Activated T-helper 2 cell treated with anti-CD3 and anti-CD28 coated beads, Interferon-gamma antibody, Interleukin-2, Interleukin-4, amounts not matched to agents 10 μg/mL and 5 μg/mL and 100 μg/mL, durations not matched to agents 14 hours and 24 hours and 36 hours (primary cell): ENCODE measurements around the gene NEURL3. TPM values are rescaled to one million over a fixed set of nuclear protein-coding genes. Genes with fewer than 3 reads are reported as not detected.
A peak's percentile ranks its signal among the peaks of the same experiment; 100 is the strongest.

Experiments used
- DNase-seq: peaks from one replicate; pipeline ENCODE4 v3.0.0; 2021; ENCODE audit warnings: low spot score
- H3K27ac Mint-ChIP-seq: one replicate; pipeline ENCODE4 v1.8.0; 2021; ENCODE audit warnings: mixed read lengths
- H3K27me3 Mint-ChIP-seq: one replicate; pipeline ENCODE4 v1.8.0; 2021; ENCODE audit warnings: low read depth, mixed read lengths
- H3K36me3 Mint-ChIP-seq: one replicate; pipeline ENCODE4 v1.8.0; 2021; ENCODE audit warnings: low read depth, mixed read lengths
- H3K4me1 Mint-ChIP-seq: one replicate; pipeline ENCODE4 v1.8.0; 2021; ENCODE audit warnings: low read depth, mixed read lengths
- H3K4me3 Mint-ChIP-seq: one replicate; pipeline ENCODE4 v1.8.0; 2021; ENCODE audit warnings: low read depth, mild to moderate bottlenecking, moderate library complexity, mixed read lengths
- H3K9me3 Mint-ChIP-seq: one replicate; pipeline ENCODE4 v1.8.0; 2021; ENCODE audit warnings: mixed read lengths
- intact Hi-C: fragments of 100-400 bp; cut with micrococcal nuclease; formaldehyde crosslinking; loops from one replicate; pipeline ENCODE4 v1.15.1; 2023
- total RNA-seq: library from RNA; stranded (reverse); gene quantifications from 2 replicates; pipeline ENCODE4 v1.2.3, GENCODE V29; 2022

Gene NEURL3
- total RNA-seq, 1 donor from 2014 or later = 0.52 TPM

GRCh38 chr2:96537066-96537733, 32.0 kb upstream of the NEURL3 start:
- peak overlapping the region; percentile 94 for H3K4me3 Mint-ChIP-seq
- intact Hi-C loops = loop anchor here (2.0 to 10.0 kb wide), 8 partner anchors 18 to 390 kb away; partner anchors contain the start of genes ANKRD39, CIAO1, CNNM4 and DUSP2
- peak; percentile 90 for DNase-seq
- H3K27ac Mint-ChIP-seq = peak overlapping the region; percentile 91
- no peaks in the 10 kb centered on the region for H3K9me3 Mint-ChIP-seq
- no peaks in the 10 kb centered on the region for H3K27me3 Mint-ChIP-seq
- H3K4me1 Mint-ChIP-seq = peaks cover 63% of the 10 kb centered on the region
- H3K36me3 Mint-ChIP-seq = peaks cover 47% of the 10 kb centered on the region

GRCh38 chr2:96536445-96537065, 31.4 kb upstream of the NEURL3 start, which contains the start of gene ARID5A:
Gene ARID5A (plus strand): TSS chr2:96536752. CDS start chr2:96536827, 75 bp downstream.
- Mint-ChIP-seq H3K36me3 (peaks cover 41% of the 10 kb centered on the region), H3K27ac (peak within 1 kb of the TSS; percentile 91), H3K27me3 (no peaks in the 10 kb centered on the region), H3K4me3 (peak within 1 kb of the TSS; percentile 94), H3K9me3 (no peaks in the 10 kb centered on the region), H3K4me1 (peaks cover 66% of the 10 kb centered on the region)
- peak; percentile 86 for DNase-seq
- intact Hi-C loops = loop anchor here (2.0 to 10.0 kb wide), 8 partner anchors 18 to 389 kb away; partner anchors contain the start of genes ANKRD39, CIAO1, CNNM4 and DUSP2

GRCh38 chr2:96535331-96535730, 30.2 kb upstream of the NEURL3 start:
- Mint-ChIP-seq H3K4me3 (no peak overlapping the region), H3K36me3 (peaks cover 31% of the 10 kb centered on the region), H3K27ac (no peak overlapping the region), H3K27me3 (no peaks in the 10 kb centered on the region), H3K4me1 (peaks cover 71% of the 10 kb centered on the region), H3K9me3 (no peaks in the 10 kb centered on the region)
- intact Hi-C loops = loop anchor here (5.0 to 10.0 kb wide), 7 partner anchors 67 to 388 kb away; partner anchors contain the start of genes ANKRD39, CIAO1, CNNM4 and DUSP2
- DNase-seq = no peak

- Mint-ChIP-seq H3K27ac (no peak overlapping the region), H3K4me1 (peaks cover 71% of the 10 kb centered on the region), H3K27me3 (no peaks in the 10 kb centered on the region), H3K36me3 (peaks cover 25% of the 10 kb centered on the region), H3K4me3 (no peak overlapping the region), H3K9me3 (no peaks in the 10 kb centered on the region)
- intact Hi-C loops = loop anchor here (5.0 to 10.0 kb wide), 7 partner anchors 68 to 387 kb away; partner anchors contain the start of genes ANKRD39, CIAO1, CNNM4 and DUSP2
- no peak for DNase-seq
These were observed 29.6 kb upstream of the NEURL3 start for GRCh38 chr2:96534701-96535181.

GRCh38 chr2:96534141-96534540, 29.0 kb upstream of the NEURL3 start:
- Mint-ChIP-seq H3K27me3 (no peaks in the 10 kb centered on the region), H3K27ac (peak overlapping the region; percentile 24), H3K4me1 (peaks cover 71% of the 10 kb centered on the region), H3K36me3 (peaks cover 19% of the 10 kb centered on the region), H3K4me3 (no peak overlapping the region), H3K9me3 (no peaks in the 10 kb centered on the region)
- DNase-seq = no peak
- intact Hi-C loops = loop anchor here (10.0 kb wide), 1 partner anchor 231 kb away; the partner anchor contains the start of gene CNNM4

GRCh38 chr2:96533292-96534073, 28.3 kb upstream of the NEURL3 start:
- DNase-seq = no peak
- intact Hi-C loops = loop anchor here (2.0 to 10.0 kb wide), 2 partner anchors 47 to 231 kb away; partner anchors contain the start of gene CNNM4
- peaks cover 71% of the 10 kb centered on the region for H3K4me1 Mint-ChIP-seq
- peak overlapping the region; percentile 38 for H3K27ac Mint-ChIP-seq
- no peaks in the 10 kb centered on the region for H3K27me3 Mint-ChIP-seq
- H3K4me3 Mint-ChIP-seq = no peak overlapping the region
- H3K9me3 Mint-ChIP-seq = no peaks in the 10 kb centered on the region
- H3K36me3 Mint-ChIP-seq = peaks cover 13% of the 10 kb centered on the region

- peak overlapping the region; percentile 86 for H3K27ac Mint-ChIP-seq
- no peaks in the 10 kb centered on the region for H3K27me3 Mint-ChIP-seq
- intact Hi-C loops = loop anchor here (2.0 to 10.0 kb wide), 2 partner anchors 46 to 232 kb away; partner anchors contain the start of gene CNNM4
- peaks cover 77% of the 10 kb centered on the region for H3K4me1 Mint-ChIP-seq
- peaks cover 5% of the 10 kb centered on the region for H3K36me3 Mint-ChIP-seq
- no peak for DNase-seq
- no peak overlapping the region for H3K4me3 Mint-ChIP-seq
- H3K9me3 Mint-ChIP-seq = no peaks in the 10 kb centered on the region
These were observed 27.6 kb upstream of the NEURL3 start for GRCh38 chr2:96532641-96533291.

GRCh38 chr2:96531872-96532505, 26.8 kb upstream of the NEURL3 start:
- Mint-ChIP-seq H3K9me3 (no peaks in the 10 kb centered on the region), H3K27ac (peak overlapping the region; percentile 86), H3K27me3 (no peaks in the 10 kb centered on the region), H3K36me3 (peaks cover under 1% of the 10 kb centered on the region), H3K4me1 (peaks cover 80% of the 10 kb centered on the region), H3K4me3 (peak overlapping the region; percentile 68)
- peak; percentile 74 for DNase-seq
- intact Hi-C loops = loop anchor here (2.0 to 10.0 kb wide), 2 partner anchors 45 to 233 kb away; partner anchors contain the start of gene CNNM4

GRCh38 chr2:96531366-96531765, 26.2 kb upstream of the NEURL3 start:
- Mint-ChIP-seq H3K4me3 (peak overlapping the region; percentile 68), H3K9me3 (no peaks in the 10 kb centered on the region), H3K4me1 (peaks cover 86% of the 10 kb centered on the region), H3K27me3 (no peaks in the 10 kb centered on the region), H3K36me3 (no peaks in the 10 kb centered on the region), H3K27ac (peak overlapping the region; percentile 86)
- DNase-seq = no peak
- intact Hi-C loops = loop anchor here (10.0 kb wide), 1 partner anchor 233 kb away; the partner anchor contains the start of gene CNNM4

- Mint-ChIP-seq H3K36me3 (no peaks in the 10 kb centered on the region), H3K27ac (peak overlapping the region; percentile 22), H3K4me1 (peaks cover 88% of the 10 kb centered on the region), H3K27me3 (no peaks in the 10 kb centered on the region), H3K4me3 (no peak overlapping the region), H3K9me3 (no peaks in the 10 kb centered on the region)
- intact Hi-C loops = loop anchor here (10.0 kb wide), 1 partner anchor 234 kb away; the partner anchor contains the start of gene CNNM4
- DNase-seq = no peak
These were observed 25.6 kb upstream of the NEURL3 start for GRCh38 chr2:96530474-96531357.

GRCh38 chr2:96530144-96530430, 24.9 kb upstream of the NEURL3 start:
- DNase-seq = no peak
- peaks cover 87% of the 10 kb centered on the region for H3K4me1 Mint-ChIP-seq
- H3K9me3 Mint-ChIP-seq = no peaks in the 10 kb centered on the region
- intact Hi-C loops = loop anchor here (10.0 kb wide), 1 partner anchor 235 kb away; the partner anchor contains the start of gene CNNM4
- H3K36me3 Mint-ChIP-seq = no peaks in the 10 kb centered on the region
- H3K4me3 Mint-ChIP-seq = no peak overlapping the region
- H3K27me3 Mint-ChIP-seq = no peaks in the 10 kb centered on the region
- H3K27ac Mint-ChIP-seq = peak overlapping the region; percentile 76
